22Rv1 (cell line): ENCODE results near the gene TAAR1.
"Not testable (repeated sequence)": the region's sequence is repeated elsewhere in the genome, so short reads cannot be mapped to it uniquely, and the experiment has no call there.

Experiments
- H3K27ac ChIP-seq: fragments of 450-650 bp; 2 replicates; pipeline ENCODE4 v1.5.1; 2017
- ZFX ChIP-seq: fragments of 450-650 bp; IDR thresholded peaks from 2 replicates; pipeline ENCODE4 v1.6.1; 2017; ENCODE audit warnings: antibody characterized with exemption, borderline replicate concordance
- TF ChIP-seq, protein P1 (sequence below): fragments of 450-650 bp; IDR thresholded peaks from 2 replicates; pipeline ENCODE4 v1.5.1; 2017; ENCODE audit warnings: mild to moderate bottlenecking

Gene TAAR1

DNA sequence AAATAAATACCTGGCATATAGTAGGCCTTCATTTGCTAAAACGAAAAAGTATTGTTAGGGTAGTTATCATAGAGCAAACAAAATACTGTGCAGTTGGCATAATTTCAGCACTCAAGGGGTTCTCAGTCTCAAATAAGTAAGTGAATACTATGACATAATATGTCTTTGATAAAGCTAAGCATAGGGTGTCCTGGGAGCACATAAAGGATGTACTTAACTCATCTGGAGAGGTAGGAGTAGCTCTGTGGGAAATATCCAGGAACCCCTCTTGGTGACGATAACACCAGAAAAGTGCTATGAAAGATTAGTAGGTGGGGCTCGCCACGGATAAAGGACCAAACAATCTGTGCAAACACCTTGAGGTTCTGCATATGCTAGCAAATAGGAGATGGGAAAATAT lies 31.7 kb upstream of the TAAR1 start:
- no peak for TF ChIP-seq ZFX
- TF ChIP-seq, protein P1, sequence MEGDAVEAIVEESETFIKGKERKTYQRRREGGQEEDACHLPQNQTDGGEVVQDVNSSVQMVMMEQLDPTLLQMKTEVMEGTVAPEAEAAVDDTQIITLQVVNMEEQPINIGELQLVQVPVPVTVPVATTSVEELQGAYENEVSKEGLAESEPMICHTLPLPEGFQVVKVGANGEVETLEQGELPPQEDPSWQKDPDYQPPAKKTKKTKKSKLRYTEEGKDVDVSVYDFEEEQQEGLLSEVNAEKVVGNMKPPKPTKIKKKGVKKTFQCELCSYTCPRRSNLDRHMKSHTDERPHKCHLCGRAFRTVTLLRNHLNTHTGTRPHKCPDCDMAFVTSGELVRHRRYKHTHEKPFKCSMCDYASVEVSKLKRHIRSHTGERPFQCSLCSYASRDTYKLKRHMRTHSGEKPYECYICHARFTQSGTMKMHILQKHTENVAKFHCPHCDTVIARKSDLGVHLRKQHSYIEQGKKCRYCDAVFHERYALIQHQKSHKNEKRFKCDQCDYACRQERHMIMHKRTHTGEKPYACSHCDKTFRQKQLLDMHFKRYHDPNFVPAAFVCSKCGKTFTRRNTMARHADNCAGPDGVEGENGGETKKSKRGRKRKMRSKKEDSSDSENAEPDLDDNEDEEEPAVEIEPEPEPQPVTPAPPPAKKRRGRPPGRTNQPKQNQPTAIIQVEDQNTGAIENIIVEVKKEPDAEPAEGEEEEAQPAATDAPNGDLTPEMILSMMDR = no peak
- H3K27ac ChIP-seq = no peak overlapping the region

DNA sequence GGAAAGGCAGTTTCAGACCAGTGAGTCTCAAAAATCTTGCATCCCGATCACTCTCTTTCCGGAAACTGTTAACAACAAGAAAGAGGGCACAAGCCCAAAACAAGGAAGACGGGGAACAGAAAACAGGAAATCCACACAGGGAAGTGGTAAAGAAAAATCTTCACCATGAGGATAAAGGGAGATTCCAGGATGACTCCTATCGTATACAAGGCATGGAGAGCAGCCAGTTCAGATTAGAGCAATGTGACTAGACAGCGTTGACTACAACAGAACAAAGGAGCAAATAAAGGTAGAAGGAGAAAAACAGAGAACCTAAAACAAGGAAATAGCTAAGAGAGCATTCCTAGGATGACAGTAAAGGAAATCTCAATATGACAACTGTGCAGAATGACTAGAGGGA lies 28.3 kb upstream of the TAAR1 start:
- no peak for TF ChIP-seq ZFX
- TF ChIP-seq, protein P1 = no peak
- H3K27ac ChIP-seq = no peak overlapping the region

DNA sequence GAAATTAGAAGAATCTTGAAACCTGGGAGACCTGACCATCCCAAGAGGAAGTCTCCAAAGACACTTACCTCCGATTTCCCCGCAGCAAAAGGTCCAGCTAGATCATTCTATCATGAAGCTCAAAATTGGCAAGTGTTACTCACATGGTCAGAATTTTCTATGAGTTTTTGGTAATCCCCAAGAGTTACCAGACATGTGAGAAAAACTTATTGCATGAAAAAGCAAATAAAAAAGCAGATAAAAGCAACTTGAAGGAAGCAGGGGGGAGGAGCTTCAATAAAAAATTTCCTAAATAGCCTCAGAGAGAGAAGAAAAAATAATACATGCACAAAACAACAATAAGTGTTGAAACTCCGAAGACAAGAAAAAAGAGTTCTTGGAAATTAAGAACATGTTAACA lies 27.5 kb upstream of the TAAR1 start:
- no peak for TF ChIP-seq ZFX
- TF ChIP-seq, protein P1 = no peak
- no peak overlapping the region for H3K27ac ChIP-seq

DNA sequence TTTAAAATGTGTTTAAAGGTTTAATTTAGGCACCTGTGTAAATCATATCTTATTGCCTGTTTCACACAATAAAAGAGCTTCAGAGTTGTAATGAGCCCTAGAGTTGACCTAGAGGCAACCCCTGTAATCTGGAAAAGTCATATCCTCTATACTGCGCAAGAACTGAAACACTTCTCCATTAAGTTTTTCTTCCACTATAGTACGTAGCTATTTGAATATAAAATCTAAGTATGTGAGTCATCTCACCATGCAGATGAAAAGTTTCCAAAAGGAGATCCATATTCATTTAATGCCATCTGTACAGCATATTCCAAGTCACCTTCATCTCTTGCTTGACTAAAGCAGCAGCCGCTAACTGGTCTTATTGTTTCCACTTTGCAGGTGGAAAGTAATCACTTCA lies 26.0 kb upstream of the TAAR1 start:
- TF ChIP-seq ZFX = no peak
- TF ChIP-seq, protein P1 = no peak

DNA sequence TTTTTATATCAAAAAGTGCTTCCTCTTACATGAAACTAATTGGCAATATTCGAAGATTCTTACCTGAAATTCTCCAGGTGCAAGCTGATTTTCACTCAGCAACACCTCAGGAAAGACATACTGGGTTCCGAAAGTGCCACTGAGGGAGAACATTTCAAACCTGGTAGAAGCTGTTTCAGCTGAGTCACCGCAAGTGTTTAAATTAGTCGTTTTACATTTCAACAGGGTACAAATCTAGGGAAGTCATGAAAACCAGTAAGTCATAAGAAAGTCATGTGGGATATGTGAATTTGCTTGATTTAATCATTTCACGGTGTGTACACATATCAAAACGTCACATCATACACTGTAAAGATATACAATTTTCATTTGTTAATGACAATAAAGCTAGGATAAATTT lies 25.3 kb upstream of the TAAR1 start:
- H3K27ac ChIP-seq = no peak overlapping the region
- TF ChIP-seq ZFX = no peak
- TF ChIP-seq, protein P1 = no peak

More for the DNA sequence above, 26.0 kb upstream of the TAAR1 start:
- no peak overlapping the region for H3K27ac ChIP-seq

DNA sequence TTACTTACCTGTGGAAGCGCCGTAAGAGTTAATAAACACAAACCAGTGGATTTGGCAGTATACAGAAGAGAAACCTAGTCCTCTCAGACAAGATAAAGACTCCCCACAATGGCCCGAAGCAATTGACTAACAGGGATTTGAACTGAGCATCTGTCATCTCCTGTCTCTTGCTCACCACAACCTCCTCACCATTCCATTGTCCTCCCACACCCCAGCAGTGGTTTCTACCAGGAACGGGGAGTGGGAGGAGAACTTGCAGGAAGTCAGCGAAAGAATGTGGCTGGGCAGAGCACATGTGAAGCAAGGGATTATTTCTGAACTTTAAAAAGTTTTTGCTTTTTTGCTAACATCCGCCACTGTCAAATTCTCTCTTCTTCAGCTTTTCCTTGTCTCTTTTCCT lies 24.6 kb upstream of the TAAR1 start:
- H3K27ac ChIP-seq = no peak overlapping the region
- TF ChIP-seq, protein P1 = no peak
- no peak for TF ChIP-seq ZFX

DNA sequence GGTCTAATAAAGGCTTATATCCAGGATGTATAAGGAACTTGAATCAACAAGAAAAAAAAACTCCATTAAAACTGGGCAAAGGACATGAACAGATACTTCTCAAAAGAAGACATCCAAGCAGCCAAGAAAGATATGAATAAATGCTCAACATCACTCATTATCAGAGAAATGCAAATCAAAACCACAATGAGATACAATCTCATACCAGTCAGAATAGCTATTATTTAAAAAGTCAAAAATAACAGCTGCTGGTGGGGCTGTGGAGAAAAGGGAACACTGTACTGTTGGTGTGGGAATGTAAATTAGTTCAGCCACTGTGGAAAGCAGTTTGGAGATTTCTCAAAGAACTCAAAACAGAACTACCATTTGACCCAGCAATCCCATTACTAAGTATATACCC lies 20.1 kb upstream of the TAAR1 start:
- H3K27ac ChIP-seq = not testable (repeated sequence)

DNA sequence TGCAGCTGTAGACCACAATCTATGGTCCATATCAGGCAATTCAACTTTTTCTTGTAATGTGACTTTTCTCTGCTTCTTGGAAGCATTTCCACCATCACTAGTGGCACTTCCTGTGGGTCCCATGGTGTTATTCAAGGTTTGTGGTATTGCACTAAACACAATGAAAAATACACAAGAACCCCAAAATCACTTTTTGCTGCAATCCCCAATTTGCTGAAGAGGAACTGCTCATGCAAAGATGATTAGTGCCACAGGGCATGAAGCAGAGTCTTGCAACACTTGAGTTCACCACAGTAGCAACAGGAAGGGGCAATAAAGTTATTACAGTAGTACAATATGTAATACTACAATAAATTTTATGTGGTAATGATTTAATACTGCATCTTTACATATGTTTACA lies 16.8 kb upstream of the TAAR1 start:
- no peak for TF ChIP-seq ZFX
- TF ChIP-seq, protein P1 = no peak

More for the DNA sequence above, 16.8 kb upstream of the TAAR1 start:
- H3K27ac ChIP-seq = no peak overlapping the region
